Natural killer cell (primary cell): Measurements from ENCODE around the gene NTS. TPM values are rescaled to one million over a fixed set of nuclear protein-coding genes. Genes with fewer than 3 reads are reported as not detected.

ENCODE experiments used
- ATAC-seq, 3 donors: fragments of 150-1000 bp in 2 of 3; fragments of 200-7000 bp in 1 of 3; cut with Tn5 transposase; 1 replicate in 1 of 3; 2 replicates in 2 of 3; pipeline ENCODE4 v1.10.0; 2021; ENCODE audit warnings: mild to moderate bottlenecking in 2 of 3, moderate library complexity in 2 of 3
- DNase-seq, 2 donors: peaks; one replicate each; pipeline versions ENCODE4 v3.0.0 to v3.0.0-alpha.2; 2013 to 2021; ENCODE audit warnings: mixed read lengths in 1 of 2
- H3K27ac ChIP-seq: one replicate; pipeline ENCODE4 v1.5.1; 2013; ENCODE audit warnings: mild to moderate bottlenecking, low read length
- H3K27me3 ChIP-seq: one replicate; pipeline ENCODE4 v1.6.1; 2013; ENCODE audit warnings: low read length; ENCODE audit not compliant: control insufficient read depth, insufficient read depth
- H3K36me3 ChIP-seq: one replicate; pipeline ENCODE4 v1.6.1; 2013; ENCODE audit warnings: low read length; ENCODE audit not compliant: control insufficient read depth, insufficient read depth
- H3K4me1 ChIP-seq: one replicate; pipeline ENCODE4 v1.6.1; 2013; ENCODE audit warnings: low read length; ENCODE audit not compliant: control insufficient read depth, insufficient read depth
- H3K4me3 ChIP-seq: one replicate; pipeline ENCODE4 v1.5.1; 2013; ENCODE audit warnings: low read length
- H3K9me3 ChIP-seq: one replicate; pipeline ENCODE4 v1.6.1; 2013; ENCODE audit warnings: low read length; ENCODE audit not compliant: control insufficient read depth, insufficient read depth
- H3K27ac Mint-ChIP-seq, 2 donors: one replicate each; pipeline ENCODE4 v1.8.0; 2022; ENCODE audit warnings: mild to moderate bottlenecking in 2 of 2, mixed read lengths in 2 of 2, moderate library complexity in 1 of 2
- H3K27me3 Mint-ChIP-seq, 2 donors: one replicate each; pipeline ENCODE4 v1.8.0; 2022; ENCODE audit warnings: low read depth in 2 of 2, mixed read lengths in 2 of 2
- H3K36me3 Mint-ChIP-seq: one replicate; pipeline ENCODE4 v1.8.0; 2022; ENCODE audit warnings: mixed read lengths
- H3K4me1 Mint-ChIP-seq, 2 donors: one replicate each; pipeline ENCODE4 v1.8.0; 2022; ENCODE audit warnings: mixed read lengths in 2 of 2
- H3K4me3 Mint-ChIP-seq: one replicate; pipeline ENCODE4 v1.8.0; 2022; ENCODE audit warnings: mild to moderate bottlenecking, moderate library complexity, mixed read lengths
- H3K9me3 Mint-ChIP-seq, 2 donors: one replicate each; pipeline ENCODE4 v1.8.0; 2022; ENCODE audit warnings: mixed read lengths in 2 of 2
- WGBS: methylation state at CpG from one replicate; pipeline ENCODE4 v1.1.7; 2013; ENCODE audit warnings: missing lambda C conversion rate; ENCODE audit not compliant: insufficient coverage; 5-methylcytosine and 5-hydroxymethylcytosine counted together
- intact Hi-C: fragments of 100-400 bp; cut with micrococcal nuclease; formaldehyde crosslinking; loops from one replicate; pipeline ENCODE4 v1.14.2; 2022
- total RNA-seq, 4 donors: library from RNA; stranded (reverse); fragments of 120-200 nt in 1 of 4; gene quantifications; one replicate each; pipeline versions ENCODE4 v1.2.3 to v1.2.4, GENCODE V29; 2013 to 2022
- TF ChIP-seq, protein P1 (sequence below): fragments of 200-600 bp; IDR thresholded peaks from one replicate; pipeline ENCODE4 v1.8.0; 2022; ENCODE audit warnings: antibody characterized with exemption

Gene NTS
- total RNA-seq, 3 donors from 2014 or later (not counting 1 experiment from before 2014, with no cell fraction given), result not detected

DNA sequence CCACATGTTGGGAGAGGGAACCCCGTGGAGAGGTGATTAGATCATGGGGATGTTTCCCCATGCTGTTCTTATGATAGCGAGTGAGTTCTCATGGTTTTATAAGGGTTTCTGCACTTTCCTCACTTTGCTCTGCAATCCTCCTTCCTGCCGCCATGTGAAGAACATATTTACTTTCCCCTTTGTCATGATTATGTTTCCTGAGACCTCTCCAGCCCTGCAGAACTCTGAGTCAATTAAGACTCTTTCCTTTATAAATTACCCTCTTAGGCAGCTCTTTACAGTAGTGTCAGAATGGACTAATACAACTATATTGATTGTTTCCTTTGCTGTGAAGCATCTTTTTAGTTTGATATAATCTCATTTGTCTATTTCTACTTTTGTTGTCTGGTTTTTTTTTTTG is 24.8 kb upstream of the NTS start:
- Mint-ChIP-seq H3K36me3 (no peaks in the 10 kb centered on the region), H3K27me3 (no peaks in the 10 kb centered on the region), H3K27ac (no peak overlapping the region), H3K4me3 (no peak overlapping the region), H3K4me1 (no peaks in the 10 kb centered on the region), H3K9me3 (no peaks in the 10 kb centered on the region)
- intact Hi-C loops, result no loop called here
- Histone ChIP-seq H3K4me3 (no peak overlapping the region), H3K9me3 (no peaks in the 10 kb centered on the region), H3K27me3 (no peaks in the 10 kb centered on the region), H3K4me1 (no peaks in the 10 kb centered on the region), H3K27ac (no peak overlapping the region), H3K36me3 (no peaks in the 10 kb centered on the region)
- TF ChIP-seq, protein P1, sequence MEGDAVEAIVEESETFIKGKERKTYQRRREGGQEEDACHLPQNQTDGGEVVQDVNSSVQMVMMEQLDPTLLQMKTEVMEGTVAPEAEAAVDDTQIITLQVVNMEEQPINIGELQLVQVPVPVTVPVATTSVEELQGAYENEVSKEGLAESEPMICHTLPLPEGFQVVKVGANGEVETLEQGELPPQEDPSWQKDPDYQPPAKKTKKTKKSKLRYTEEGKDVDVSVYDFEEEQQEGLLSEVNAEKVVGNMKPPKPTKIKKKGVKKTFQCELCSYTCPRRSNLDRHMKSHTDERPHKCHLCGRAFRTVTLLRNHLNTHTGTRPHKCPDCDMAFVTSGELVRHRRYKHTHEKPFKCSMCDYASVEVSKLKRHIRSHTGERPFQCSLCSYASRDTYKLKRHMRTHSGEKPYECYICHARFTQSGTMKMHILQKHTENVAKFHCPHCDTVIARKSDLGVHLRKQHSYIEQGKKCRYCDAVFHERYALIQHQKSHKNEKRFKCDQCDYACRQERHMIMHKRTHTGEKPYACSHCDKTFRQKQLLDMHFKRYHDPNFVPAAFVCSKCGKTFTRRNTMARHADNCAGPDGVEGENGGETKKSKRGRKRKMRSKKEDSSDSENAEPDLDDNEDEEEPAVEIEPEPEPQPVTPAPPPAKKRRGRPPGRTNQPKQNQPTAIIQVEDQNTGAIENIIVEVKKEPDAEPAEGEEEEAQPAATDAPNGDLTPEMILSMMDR, result no peak
- WGBS, result 70% methylated on average over 3 of the region's 3 CpGs
- no peak for DNase-seq
- ATAC-seq, result no peak

DNA sequence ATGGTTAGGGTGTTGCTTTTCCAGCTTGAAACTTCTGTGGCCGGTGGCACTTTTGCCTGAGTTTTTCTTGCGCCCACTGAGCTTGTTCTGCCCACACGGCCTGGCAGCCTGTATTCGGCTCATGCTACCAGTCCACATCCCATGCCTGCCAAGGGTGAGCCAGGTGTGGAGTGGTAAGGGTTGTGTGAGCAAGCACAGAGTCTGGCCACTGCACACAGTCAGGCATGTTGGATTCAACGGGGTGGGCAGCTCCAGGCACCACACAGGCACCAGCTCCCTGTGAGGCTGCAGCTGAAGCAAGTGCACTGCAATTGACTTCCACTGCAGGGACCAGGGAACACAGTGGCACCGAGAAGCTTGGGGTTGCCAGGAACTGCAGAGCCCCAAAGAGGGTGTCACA is 18.8 kb upstream of the NTS start:
- Mint-ChIP-seq H3K9me3 (no peaks in the 10 kb centered on the region), H3K27me3 (peaks cover 2 to 6% of the 10 kb centered on the region in 2 donors), H3K36me3 (no peaks in the 10 kb centered on the region), H3K27ac (no peak overlapping the region), H3K4me3 (no peak overlapping the region), H3K4me1 (no peaks in the 10 kb centered on the region)
- ATAC-seq (no peak), DNase-seq (no peak)
- TF ChIP-seq, protein P1, result no peak
- Histone ChIP-seq H3K36me3 (no peaks in the 10 kb centered on the region), H3K4me3 (no peak overlapping the region), H3K9me3 (no peaks in the 10 kb centered on the region), H3K4me1 (no peaks in the 10 kb centered on the region), H3K27ac (no peak overlapping the region), H3K27me3 (no peaks in the 10 kb centered on the region)
- intact Hi-C loops, result no loop called here
- WGBS, result 86% methylated on average over 6 of the region's 6 CpGs

DNA sequence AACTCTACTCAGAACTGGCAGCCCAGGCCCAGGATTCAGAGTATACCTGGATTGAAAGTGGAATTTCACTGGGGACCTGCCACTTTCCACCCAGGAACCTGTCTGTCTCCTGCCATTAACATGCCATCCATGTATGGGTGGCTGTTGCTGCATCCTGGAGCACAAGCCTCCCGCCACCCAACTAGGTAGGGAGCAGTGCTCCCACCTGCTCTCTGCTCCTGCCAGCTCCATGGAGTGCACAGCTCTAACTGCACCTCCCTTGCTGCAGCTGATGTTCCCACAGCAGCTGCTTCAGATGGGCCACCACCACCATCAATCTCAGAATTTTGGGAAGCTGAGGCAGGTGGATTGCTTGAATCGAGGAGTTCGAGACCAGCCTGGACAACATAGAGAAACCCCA is 17.1 kb upstream of the NTS start:
- no peaks in the 10 kb centered on the region for H3K4me1 ChIP-seq
- H3K4me3 ChIP-seq, result no peak overlapping the region
- no peaks in the 10 kb centered on the region for H3K27me3 ChIP-seq
- intact Hi-C loops, result no loop called here
- no peaks in the 10 kb centered on the region for H3K36me3 ChIP-seq
- 86% methylated on average over 3 of the region's 3 CpGs for WGBS
- Mint-ChIP-seq H3K4me3 (no peak overlapping the region), H3K27me3 (peaks cover 2 to 6% of the 10 kb centered on the region in 2 donors), H3K36me3 (no peaks in the 10 kb centered on the region), H3K9me3 (no peaks in the 10 kb centered on the region), H3K27ac (no peak overlapping the region), H3K4me1 (no peaks in the 10 kb centered on the region)
- TF ChIP-seq, protein P1, result no peak
- DNase-seq (no peak), ATAC-seq (no peak)
- no peak overlapping the region for H3K27ac ChIP-seq
- H3K9me3 ChIP-seq, result no peaks in the 10 kb centered on the region

DNA sequence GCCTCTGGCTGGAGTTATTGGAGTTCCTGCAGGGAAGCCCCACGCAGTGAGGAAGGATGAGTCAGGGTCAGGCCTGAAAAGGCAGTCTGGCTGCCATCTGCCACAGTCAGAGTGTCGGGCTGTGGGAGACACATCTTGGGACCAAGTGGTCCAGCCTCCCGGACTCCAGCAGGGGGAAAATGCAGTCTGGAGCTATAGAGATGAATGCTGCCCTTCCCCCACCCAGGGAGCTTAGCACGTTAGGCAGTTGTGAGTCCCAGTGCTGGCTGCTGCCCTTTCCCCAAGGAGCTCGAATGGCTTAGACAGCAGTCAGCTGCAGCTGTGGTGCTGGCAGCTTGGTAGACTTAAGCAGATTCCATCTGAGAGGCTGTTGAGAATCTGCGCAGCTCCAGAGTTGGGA is 8.2 kb upstream of the NTS start:
- Histone ChIP-seq H3K27me3 (no peaks in the 10 kb centered on the region), H3K9me3 (no peaks in the 10 kb centered on the region), H3K27ac (no peak overlapping the region), H3K4me3 (no peak overlapping the region), H3K4me1 (no peaks in the 10 kb centered on the region), H3K36me3 (no peaks in the 10 kb centered on the region)
- no peak overlapping the region for H3K27ac Mint-ChIP-seq
- peaks cover 0 to 8% of the 10 kb centered on the region in 2 donors for H3K27me3 Mint-ChIP-seq
- WGBS, result 88% methylated on average over 6 of the region's 6 CpGs
- intact Hi-C loops, result loop anchor here (2.0 kb wide), 2 partner anchors 397 to 441 kb away; no protein-coding TSS in a partner anchor
- DNase-seq, result no peak
- no peak overlapping the region for H3K4me3 Mint-ChIP-seq
- no peaks in the 10 kb centered on the region for H3K36me3 Mint-ChIP-seq
- ATAC-seq, result no peak
- no peaks in the 10 kb centered on the region for H3K9me3 Mint-ChIP-seq
- TF ChIP-seq, protein P1, result no peak
- peaks cover 0 to 5% of the 10 kb centered on the region in 2 donors for H3K4me1 Mint-ChIP-seq
